GM19099 (cell line): ENCODE data around the gene KCNK2.

ENCODE experiments used
- POLR2A ChIP-seq: IDR thresholded peaks from 3 replicates; pipeline ENCODE4 v1.6.1; 2011; ENCODE audit warnings: low read depth; ENCODE audit not compliant: insufficient read length; ENCODE audit errors: extremely low read depth

Gene KCNK2

GRCh38 chr1:215185067-215185620 lies 102.6 kb downstream of the KCNK2 start:
- TF ChIP-seq POLR2A = no peak

GRCh38 chr1:215188302-215188950 lies 105.9 kb downstream of the KCNK2 start:
- TF ChIP-seq POLR2A = no peak

GRCh38 chr1:215192306-215192705 lies 109.8 kb downstream of the KCNK2 start:
- TF ChIP-seq POLR2A = no peak

- TF ChIP-seq POLR2A = no peak
These were observed 115.5 kb downstream of the KCNK2 start for GRCh38 chr1:215198021-215198420.

GRCh38 chr1:215200121-215200520 lies 117.6 kb downstream of the KCNK2 start:
- no peak for TF ChIP-seq POLR2A

GRCh38 chr1:215201283-215201682 lies 118.7 kb downstream of the KCNK2 start:
- no peak for TF ChIP-seq POLR2A

GRCh38 chr1:215202868-215203267 lies 120.3 kb downstream of the KCNK2 start:
- no peak for TF ChIP-seq POLR2A

GRCh38 chr1:215210167-215210566 lies 127.6 kb downstream of the KCNK2 start:
- no peak for TF ChIP-seq POLR2A

GRCh38 chr1:215215846-215216245 lies 133.3 kb downstream of the KCNK2 start:
- TF ChIP-seq POLR2A = no peak

- no peak for TF ChIP-seq POLR2A
These were observed 136.8 kb downstream of the KCNK2 start for GRCh38 chr1:215219372-215219771.

GRCh38 chr1:215220346-215220745 lies 137.8 kb downstream of the KCNK2 start:
- TF ChIP-seq POLR2A = no peak

- no peak for TF ChIP-seq POLR2A
These were observed 144.2 kb downstream of the KCNK2 start for GRCh38 chr1:215226757-215227156.

- TF ChIP-seq POLR2A = no peak
These were observed 145.7 kb downstream of the KCNK2 start for GRCh38 chr1:215228193-215228592.

GRCh38 chr1:215241451-215241850 lies 158.9 kb downstream of the KCNK2 start:
- TF ChIP-seq POLR2A = no peak

GRCh38 chr1:215243345-215244054 lies 161.0 kb downstream of the KCNK2 start:
- TF ChIP-seq POLR2A = no peak

GRCh38 chr1:215250913-215251312 lies 168.4 kb downstream of the KCNK2 start:
- TF ChIP-seq POLR2A = no peak
